ENCODE data around the gene RUBCN.
A peak's percentile ranks its signal among the peaks of the same experiment; 100 is the strongest.
"Not testable (repeated sequence)": the region's sequence is repeated elsewhere in the genome, so short reads cannot be mapped to it uniquely, and the experiment has no call there.

RUBCN gene

GRCh38 chr3:197734667-197735318 lies 1.9 kb downstream of the RUBCN start:
- DNase-seq (ENCODE audit: low read depth, low spot score), result no peak

GRCh38 chr3:197733042-197733441 lies 3.7 kb downstream of the RUBCN start:
- no peak for DNase-seq (ENCODE audit: low read depth, low spot score)

- not testable (repeated sequence) for DNase-seq (ENCODE audit: low read depth, low spot score)
These were observed 5.2 kb downstream of the RUBCN start for GRCh38 chr3:197731483-197731882.

- not testable (repeated sequence) for DNase-seq (ENCODE audit: low read depth, low spot score)
These were observed 5.9 kb downstream of the RUBCN start for GRCh38 chr3:197730770-197731169.

GRCh38 chr3:197730200-197730599 lies 6.5 kb downstream of the RUBCN start:
- DNase-seq (ENCODE audit: low read depth, low spot score), result no peak

GRCh38 chr3:197728487-197728886 lies 8.2 kb downstream of the RUBCN start:
- DNase-seq (ENCODE audit: low read depth, low spot score), result no peak

- not testable (repeated sequence) for DNase-seq (ENCODE audit: low read depth, low spot score)
These were observed 8.8 kb downstream of the RUBCN start for GRCh38 chr3:197727878-197728277.

GRCh38 chr3:197722734-197723133 lies 14.0 kb downstream of the RUBCN start:
- DNase-seq (ENCODE audit: low read depth, low spot score), result no peak

GRCh38 chr3:197720694-197721093 lies 16.0 kb downstream of the RUBCN start:
- no peak for DNase-seq (ENCODE audit: low read depth, low spot score)

- no peak for DNase-seq (ENCODE audit: low read depth, low spot score)
These were observed 17.8 kb downstream of the RUBCN start for GRCh38 chr3:197718891-197719290.

GRCh38 chr3:197714251-197714650 lies 22.5 kb downstream of the RUBCN start:
- DNase-seq (ENCODE audit: low read depth, low spot score), result no peak

- no peak for DNase-seq (ENCODE audit: low read depth, low spot score)
These were observed 23.3 kb downstream of the RUBCN start for GRCh38 chr3:197713477-197713822.

GRCh38 chr3:197711973-197712707 lies 24.6 kb downstream of the RUBCN start:
- DNase-seq (ENCODE audit: low read depth, low spot score), result peak; percentile 74

- not testable (repeated sequence) for DNase-seq (ENCODE audit: low read depth, low spot score)
These were observed 25.7 kb downstream of the RUBCN start for GRCh38 chr3:197710965-197711364.

- no peak for DNase-seq (ENCODE audit: low read depth, low spot score)
These were observed 27.6 kb downstream of the RUBCN start for GRCh38 chr3:197709135-197709534.

- no peak for DNase-seq (ENCODE audit: low read depth, low spot score)
These were observed 30.0 kb downstream of the RUBCN start for GRCh38 chr3:197706658-197707057.

GRCh38 chr3:197701841-197702240 lies 34.9 kb downstream of the RUBCN start:
- no peak for DNase-seq (ENCODE audit: low read depth, low spot score)

- no peak for DNase-seq (ENCODE audit: low read depth, low spot score)
These were observed 36.6 kb downstream of the RUBCN start for GRCh38 chr3:197700095-197700494.

GRCh38 chr3:197697355-197697754 lies 39.3 kb downstream of the RUBCN start:
- DNase-seq (ENCODE audit: low read depth, low spot score), result no peak

- DNase-seq (ENCODE audit: low read depth, low spot score), result no peak
These were observed 42.5 kb downstream of the RUBCN start for GRCh38 chr3:197694251-197694650.

- DNase-seq (ENCODE audit: low read depth, low spot score), result no peak
These were observed 44.1 kb downstream of the RUBCN start for GRCh38 chr3:197692641-197693040.

GRCh38 chr3:197690754-197691153 lies 46.0 kb downstream of the RUBCN start:
- DNase-seq (ENCODE audit: low read depth, low spot score), result no peak

GRCh38 chr3:197687570-197687969 lies 49.1 kb downstream of the RUBCN start:
- DNase-seq (ENCODE audit: low read depth, low spot score), result no peak
